ENCODE results near the gene FBXL19.

DNA sequence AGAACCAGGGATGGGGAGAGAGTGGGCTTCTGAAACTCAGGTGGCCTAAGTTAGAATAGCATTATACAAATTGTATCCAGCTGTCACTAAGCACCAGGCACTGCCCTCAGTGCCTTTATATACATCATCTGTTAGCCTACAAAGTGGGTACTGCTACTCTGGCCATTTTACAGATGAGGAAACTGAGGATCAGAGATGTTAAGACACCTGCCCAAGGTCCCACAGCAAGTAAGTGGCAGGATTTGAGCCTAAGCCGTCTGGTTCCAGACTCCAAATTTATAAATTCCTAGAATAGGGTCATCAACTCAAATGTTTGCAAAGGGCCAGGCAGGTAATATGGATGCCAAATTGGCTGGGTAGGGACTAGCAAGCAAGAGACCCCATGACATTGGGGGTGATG is 27.8 kb downstream of the FBXL19 start:
- no peak for TF ChIP-seq EZH2phosphoT487 (IDR thresholded peaks at IDR 0.05; ENCODE audit: insufficient read depth, low read depth)
- TF ChIP-seq EZH2 (IDR thresholded peaks at IDR 0.05; ENCODE audit: insufficient read depth, poor library complexity, severe bottlenecking): no peak
